SU-DHL-6 (cell line): Measurements from ENCODE around the gene BUD23.

Source experiments
- H2AFZ ChIP-seq: fragments of 200-600 bp; sonication (generic); 2 replicates; pipeline ENCODE4 v1.6.1; 2014; ENCODE audit warnings: low read depth, mild to moderate bottlenecking, moderate library complexity, mixed read lengths, antibody characterized with exemption, low read length; ENCODE audit not compliant: severe bottlenecking
- H3F3A ChIP-seq: fragments of 200-600 bp; shearing (Covaris generic); 2 replicates; pipeline ENCODE4 v1.6.0; 2016; ENCODE audit warnings: antibody characterized with exemption, mild to moderate bottlenecking; ENCODE audit not compliant: insufficient read depth
- H3K27ac ChIP-seq: fragments of 200-600 bp; sonication (generic); 2 replicates; pipeline ENCODE4 v1.5.1; 2016; ENCODE audit warnings: low read depth, mild to moderate bottlenecking, low read length, moderate library complexity, mixed read lengths
- H3K27me3 ChIP-seq: fragments of 200-600 bp; sonication (generic), shearing (Covaris generic); 2 replicates; pipeline ENCODE4 v1.6.0; 2014; ENCODE audit warnings: mild to moderate bottlenecking, low read length
- H3K36me3 ChIP-seq: fragments of 200-600 bp; sonication (generic); 2 replicates; pipeline ENCODE4 v1.6.1; 2014; ENCODE audit warnings: mild to moderate bottlenecking, low read length, mixed read lengths
- H3K4me2 ChIP-seq: fragments of 300-600, 200-600 bp; shearing (Covaris generic), sonication (generic); 2 replicates; pipeline ENCODE4 v1.6.0; 2014; ENCODE audit warnings: low read length, low read depth, mild to moderate bottlenecking; ENCODE audit not compliant: poor library complexity, severe bottlenecking
- H3K4me3 ChIP-seq: fragments of 200-600 bp; sonication (generic); 2 replicates; pipeline ENCODE4 v1.5.1; 2014; ENCODE audit warnings: antibody characterized with exemption, low read length, mild to moderate bottlenecking, mixed read lengths; ENCODE audit not compliant: insufficient read depth, poor library complexity, severe bottlenecking
- H3K79me2 ChIP-seq: fragments of 200-600 bp; sonication (generic); 2 replicates; pipeline ENCODE4 v1.6.1; 2014; ENCODE audit warnings: mild to moderate bottlenecking, low read length, moderate library complexity; ENCODE audit not compliant: insufficient read depth
- H3K9ac ChIP-seq: fragments of 200-600 bp; sonication (generic); 2 replicates; pipeline ENCODE4 v1.7.0; 2014; ENCODE audit warnings: mild to moderate bottlenecking, low read length
- H3K9me2 ChIP-seq: fragments of 200-600 bp; sonication (generic); replicated peaks from 2 replicates; pipeline ENCODE4 v1.6.1; 2014; ENCODE audit warnings: low read length; ENCODE audit not compliant: insufficient read depth
- H3K9me3 ChIP-seq: fragments of 200-600 bp; sonication (generic); 2 replicates; pipeline ENCODE4 v1.6.1; 2014; ENCODE audit warnings: low read length, mixed read lengths; ENCODE audit not compliant: insufficient read depth
- H4K20me1 ChIP-seq: fragments of 200-600 bp; sonication (generic); 2 replicates; pipeline ENCODE4 v1.6.1; 2014; ENCODE audit warnings: low read depth, mild to moderate bottlenecking, antibody characterized with exemption, low read length, moderate library complexity, mixed read lengths
- CTCF ChIP-seq: fragments of 200-600 bp; sonication (generic); IDR thresholded peaks from one replicate; pipeline ENCODE4 v1.5.1; 2017; ENCODE audit warnings: antibody characterized with exemption, mild to moderate bottlenecking, low read length, moderate library complexity; ENCODE audit not compliant: insufficient read depth, poor library complexity, severe bottlenecking
- EZH2phosphoT487 ChIP-seq: fragments of 200-600 bp; sonication (generic), shearing (Covaris generic); conservative IDR thresholded peaks from 2 replicates; pipeline ENCODE4 v1.6.1; 2018; ENCODE audit warnings: mild to moderate bottlenecking, antibody characterized with exemption, low read length, moderate library complexity, mixed read lengths

The BUD23 gene

GRCh38 chr7:73669288-73669701, 14.1 kb upstream of the BUD23 start:
- Histone ChIP-seq H3F3A (no peaks in the 10 kb centered on the region), H3K4me3 (no peak overlapping the region), H3K27ac (no peak overlapping the region), H2AFZ (no peak overlapping the region), H3K9me2 (no peaks in the 10 kb centered on the region), H3K9me3 (no peaks in the 10 kb centered on the region), H3K36me3 (no peaks in the 10 kb centered on the region), H4K20me1 (no peaks in the 10 kb centered on the region), H3K79me2 (no peaks in the 10 kb centered on the region), H3K27me3 (no peaks in the 10 kb centered on the region), H3K9ac (no peak overlapping the region), H3K4me2 (no peak overlapping the region)
- TF ChIP-seq CTCF (no peak), EZH2phosphoT487 (no peak)

DNA sequence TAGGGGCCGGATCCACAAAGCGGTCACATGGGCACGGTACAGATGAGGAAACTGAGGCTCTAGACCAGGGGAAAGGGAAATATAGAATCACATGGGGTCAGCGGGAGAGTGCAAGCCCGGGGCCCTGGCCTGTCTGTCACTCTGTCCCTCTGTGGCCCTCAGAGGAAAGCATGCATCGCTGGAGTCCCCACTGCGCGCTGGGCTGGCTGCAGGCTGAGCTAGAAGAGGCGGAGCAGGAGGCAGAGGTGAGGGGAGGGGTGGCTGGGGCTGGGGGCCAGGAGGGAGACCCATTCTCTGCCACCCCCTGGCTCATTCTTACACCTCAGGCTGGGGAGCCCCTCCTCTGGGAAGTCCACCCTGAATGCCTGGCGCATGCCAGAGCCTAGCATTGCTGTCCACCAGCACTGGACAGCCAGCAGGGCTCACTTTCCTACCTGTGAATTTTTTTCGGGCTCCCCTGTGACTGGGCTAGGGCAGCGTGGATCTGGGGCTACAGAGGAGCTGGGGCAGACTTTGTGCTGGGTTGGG, 13.5 kb upstream of the BUD23 start:
- no peak overlapping the region for H3K4me2 ChIP-seq
- no peak overlapping the region for H3K27ac ChIP-seq
- H3K36me3 ChIP-seq = no peaks in the 10 kb centered on the region
- no peak overlapping the region for H3K4me3 ChIP-seq
- no peaks in the 10 kb centered on the region for H3K27me3 ChIP-seq
- H3K9me3 ChIP-seq = no peaks in the 10 kb centered on the region
- H3F3A ChIP-seq = no peaks in the 10 kb centered on the region
- H3K79me2 ChIP-seq = no peaks in the 10 kb centered on the region
- TF ChIP-seq CTCF (no peak), EZH2phosphoT487 (no peak)
- H4K20me1 ChIP-seq = no peaks in the 10 kb centered on the region
- H3K9me2 ChIP-seq = no peaks in the 10 kb centered on the region
- no peak overlapping the region for H2AFZ ChIP-seq
- H3K9ac ChIP-seq = no peak overlapping the region

DNA sequence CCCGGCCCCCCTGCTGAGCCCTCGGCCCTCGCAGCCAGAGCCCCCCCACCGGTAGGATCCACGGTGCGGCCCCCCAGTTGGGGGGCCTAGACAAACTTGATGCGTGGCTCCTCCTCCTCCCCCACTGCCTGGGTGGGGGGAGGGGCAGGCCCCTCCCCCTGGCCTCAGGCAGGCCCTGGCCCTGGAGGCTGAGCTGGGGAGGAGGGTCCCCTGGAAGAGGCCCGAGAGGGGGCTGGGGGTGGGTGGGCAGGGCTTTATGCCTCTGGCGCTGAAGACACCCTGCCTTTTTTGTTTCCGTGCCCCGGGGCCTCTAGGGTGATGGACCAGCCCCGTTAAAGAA, 12.1 kb upstream of the BUD23 start:
- H3K9ac ChIP-seq = no peak overlapping the region
- no peaks in the 10 kb centered on the region for H3K9me3 ChIP-seq
- H3K4me3 ChIP-seq = no peak overlapping the region
- no peak overlapping the region for H2AFZ ChIP-seq
- no peak overlapping the region for H3K27ac ChIP-seq
- no peaks in the 10 kb centered on the region for H3K27me3 ChIP-seq
- H3K4me2 ChIP-seq = no peak overlapping the region
- H4K20me1 ChIP-seq = no peaks in the 10 kb centered on the region
- H3K9me2 ChIP-seq = no peaks in the 10 kb centered on the region
- no peaks in the 10 kb centered on the region for H3K79me2 ChIP-seq
- no peaks in the 10 kb centered on the region for H3K36me3 ChIP-seq
- H3F3A ChIP-seq = no peaks in the 10 kb centered on the region
- TF ChIP-seq EZH2phosphoT487 (no peak), CTCF (no peak)
